GM12878 (cell line): ENCODE data around the gene CRYBA2. TPM values are rescaled to one million over a fixed set of nuclear protein-coding genes. Genes with fewer than 3 reads are reported as not detected.

Experiments used
- ATAC-seq: fragments of 200-7000 bp; cut with Tn5 transposase; 3 replicates; pipeline ENCODE4 v1.9.1; 2020; ENCODE audit warnings: mild to moderate bottlenecking, moderate library complexity
- BruUV-seq: library from RNA; stranded (reverse); fragments of 400-500 nt; replicated peaks from 2 replicates; lab custom pipeline; 2021; lab: Mats Ljungman, UMichigan
- CTCF ChIA-PET: fragments of 300-600 bp; sonication (Branson Sonifier 250); formaldehyde crosslinking; extraction: SDS; loops from one replicate; lab custom pipeline; 2021; ENCODE audit warnings: inconsistent platforms; lab: Yijun Ruan, JAX
- POLR2A ChIA-PET: fragments of 350-600 bp; formaldehyde crosslinking; extraction: SDS; loops from one replicate; lab custom pipeline; 2021; ENCODE audit warnings: inconsistent platforms; lab: Charles Lee
- RAD21 ChIA-PET: fragments of 300-600 bp; sonication (Branson Sonifier 250); formaldehyde crosslinking; loops from one replicate; lab custom pipeline; 2023; ENCODE audit warnings: antibody characterized with exemption; ENCODE audit not compliant: unreplicated experiment; lab: Charles Lee
- SMC1A ChIA-PET: fragments of 300-600 bp; sonication (Branson Sonifier 250); formaldehyde crosslinking; loops from one replicate; lab custom pipeline; 2023; ENCODE audit not compliant: unreplicated experiment, uncharacterized antibody; lab: Charles Lee
- DNase-seq: peaks from one replicate; pipeline ENCODE4 v3.0.0-alpha.2; 2011; ENCODE audit warnings: low read depth, low spot score
- FAIRE-seq: peaks from 3 replicates; lab custom pipeline; 2011; peaks lifted over from hg19 to GRCh38; lab: Jason Lieb, UNC
- H2AFZ ChIP-seq: 2 replicates; pipeline ENCODE4 v1.6.0; 2011; ENCODE audit warnings: low read depth, low read length, control low read depth; ENCODE audit not compliant: control insufficient read depth
- H3K27ac ChIP-seq: 2 replicates; pipeline ENCODE4 v1.5.1; 2011; ENCODE audit warnings: control low read depth; ENCODE audit not compliant: control insufficient read depth, insufficient read depth
- H3K27me3 ChIP-seq, 2 experiments: replicated peaks in 1 of 2; 2 replicates each; pipeline versions ENCODE4 v1.6.0 to v1.6.1; 2011; ENCODE audit warnings: low read length in 1 of 2; ENCODE audit not compliant: control insufficient read depth in 2 of 2, insufficient read depth in 2 of 2
- H3K36me3 ChIP-seq, 2 experiments: 2 replicates each; pipeline ENCODE4 v1.5.1; 2011; ENCODE audit warnings: low read length in 1 of 2; ENCODE audit not compliant: control insufficient read depth in 2 of 2, insufficient read depth in 2 of 2
- H3K4me1 ChIP-seq: 2 replicates; pipeline ENCODE4 v1.6.1; 2011; ENCODE audit warnings: mild to moderate bottlenecking, low read length, moderate library complexity, mixed read lengths; ENCODE audit not compliant: control insufficient read depth, insufficient read depth
- H3K4me2 ChIP-seq: 2 replicates; pipeline ENCODE4 v1.6.0; 2011; ENCODE audit warnings: control low read depth; ENCODE audit not compliant: control insufficient read depth, insufficient read depth
- H3K4me3 ChIP-seq: fragments of 200-600 bp; sonication (generic); 2 replicates; pipeline ENCODE4 v1.5.1; 2016
- H3K79me2 ChIP-seq: 2 replicates; pipeline ENCODE4 v1.6.0; 2011; ENCODE audit warnings: low read length; ENCODE audit not compliant: control insufficient read depth, insufficient read depth
- H3K9ac ChIP-seq: 2 replicates; pipeline ENCODE4 v1.8.0; 2011; ENCODE audit warnings: low read length, control low read depth, mixed read lengths; ENCODE audit not compliant: control insufficient read depth, insufficient read depth
- H3K9me3 ChIP-seq: replicated peaks from 3 replicates; pipeline ENCODE4 v1.5.1; 2011; ENCODE audit warnings: mild to moderate bottlenecking, low read length; ENCODE audit not compliant: control insufficient read depth, insufficient read depth
- H4K20me1 ChIP-seq: 2 replicates; pipeline ENCODE4 v1.6.0; 2011; ENCODE audit not compliant: control insufficient read depth, insufficient read depth
- BCL11A ChIP-seq: IDR thresholded peaks from 2 replicates; pipeline ENCODE4 v1.6.1; 2011; ENCODE audit warnings: low read depth, low read length
- CBX5 ChIP-seq: sonication (generic); IDR thresholded peaks from 2 replicates; pipeline ENCODE4 v1.6.1; 2016; ENCODE audit warnings: low read depth, moderate library complexity, mild to moderate bottlenecking, inconsistent platforms
- FOS ChIP-seq: IDR thresholded peaks from 3 replicates; pipeline ENCODE4 v1.6.1; 2011; ENCODE audit warnings: borderline replicate concordance; ENCODE audit not compliant: insufficient read length; ENCODE audit errors: extremely low read depth
- HDAC6 ChIP-seq: fragments of 200-600 bp; sonication (generic); IDR thresholded peaks from one replicate; pipeline ENCODE4 v1.8.0; 2017; ENCODE audit warnings: antibody characterized with exemption; ENCODE audit not compliant: unreplicated experiment
- IKZF1 ChIP-seq: fragments of 450-650 bp; conservative IDR thresholded peaks from 2 replicates; pipeline ENCODE4 v1.6.1; 2017; ENCODE audit warnings: antibody characterized with exemption, mild to moderate bottlenecking
- LARP7 ChIP-seq: fragments of 450-650 bp; IDR thresholded peaks from 2 replicates; pipeline ENCODE4 v1.6.1; 2017; ENCODE audit warnings: mild to moderate bottlenecking
- MTA2 ChIP-seq: fragments of 450-650 bp; IDR thresholded peaks from 2 replicates; pipeline ENCODE4 v1.6.1; 2016; ENCODE audit warnings: low read depth, mild to moderate bottlenecking, moderate library complexity
- NFXL1 ChIP-seq: fragments of 450-650 bp; IDR thresholded peaks from 2 replicates; pipeline ENCODE4 v1.6.1; 2017; ENCODE audit warnings: antibody characterized with exemption, mild to moderate bottlenecking, borderline replicate concordance
- PRDM15 ChIP-seq: fragments of 450-650 bp; formaldehyde crosslinking; IDR thresholded peaks from 2 replicates; pipeline ENCODE4 v1.4.0; 2020; ENCODE audit warnings: mild to moderate bottlenecking, moderate library complexity
- RAD51 ChIP-seq: fragments of 450-650 bp; IDR thresholded peaks from 2 replicates; pipeline ENCODE4 v1.6.1; 2016; ENCODE audit warnings: moderate library complexity, mild to moderate bottlenecking, inconsistent platforms
- SMAD1 ChIP-seq: fragments of 450-650 bp; IDR thresholded peaks from 2 replicates; pipeline ENCODE4 v1.6.1; 2018; ENCODE audit warnings: mild to moderate bottlenecking, low read depth; ENCODE audit not compliant: partially characterized antibody
- STAT3 ChIP-seq: IDR thresholded peaks from 2 replicates; pipeline ENCODE4 v1.6.1; 2011; ENCODE audit warnings: low read depth, low read length, improper control_type of control experiment
- YBX1 ChIP-seq: fragments of 450-650 bp; IDR thresholded peaks from 2 replicates; pipeline ENCODE4 v1.6.1; 2016; ENCODE audit warnings: antibody characterized with exemption
- ZBTB4 ChIP-seq: fragments of 450-650 bp; formaldehyde crosslinking; IDR thresholded peaks from 2 replicates; pipeline ENCODE4 v1.4.0; 2022; ENCODE audit warnings: mild to moderate bottlenecking, moderate library complexity
- WGBS: methylation state at CpG from one replicate; pipeline ENCODE4 v1.1.6; 2016; ENCODE audit warnings: low lambda C conversion rate; ENCODE audit not compliant: insufficient replicate concordance, insufficient coverage; ENCODE audit errors: missing lambda C conversion rate; 5-methylcytosine and 5-hydroxymethylcytosine counted together
- in situ Hi-C: fragments of 300-500 bp; cut with MboI; formaldehyde crosslinking; loops from 9 replicates; pipeline ENCODE4 v1.14.3; 2018; ENCODE audit warnings: mixed read lengths
- intact Hi-C: fragments of 100-400 bp; cut with micrococcal nuclease; formaldehyde crosslinking; loops from one replicate; pipeline ENCODE4 v1.14.2; 2022; ENCODE audit not compliant: unreplicated experiment
- polyA plus RNA-seq, 11 experiments: library from polyadenylated mRNA; depleted of rRNA in 4 of 11; unstranded in 6 of 11; stranded (reverse) in 5 of 11; fragments of >200 nt; fragmentation: Nextera tagmentation in 4 of 11; fragmentation: Illumina TruSeq in 1 of 11; extraction: Ambion mirVana in 4 of 11; extraction: Trizol in 1 of 11; gene quantifications; 1 replicate in 1 of 11; 2 replicates in 10 of 11; pipeline versions ENCODE4 v1.2.1 to v1.2.3, GENCODE V29; 2011 to 2016; ENCODE audit warnings: inconsistent platforms in 2 of 11, missing spikeins in 2 of 11, low read depth in 1 of 11
- total RNA-seq, 4 experiments: library from RNA; depleted of rRNA in 3 of 4; stranded (reverse); fragments of >200 nt in 3 of 4; fragmentation: Illumina TruSeq in 1 of 4; extraction: Trizol in 1 of 4; gene quantifications; 2 replicates each; pipeline versions ENCODE4 v1.2.1 to v1.2.3, GENCODE V29; 2013 to 2021

The CRYBA2 gene
- total and polyA plus RNA-seq, 10 of the 15 experiments (the other 5 are each of a cell fraction or from before 2014, with no cell fraction given), result not detected

- TF ChIP-seq SMAD1, result no peak
Observed at GRCh38 chr2:218979846-218980734, 13.1 kb downstream of the CRYBA2 start (continued).

GRCh38 chr2:218975060-218975777, 18.0 kb downstream of the CRYBA2 start:
- no peak overlapping the region for H3K9ac ChIP-seq
- no TSS peak for BruUV-seq
- ATAC-seq, result no peak
- SMC1A ChIA-PET, result interaction anchor here (0.8 to 2.1 kb wide), 4 partner anchors 17 to 179 kb away, joined by 3 to 5 read pairs (median 3); no protein-coding TSS in a partner anchor
- H3K9me3 ChIP-seq, result no peaks in the 10 kb centered on the region
- 21% methylated on average over 3 of the region's 4 CpGs for WGBS
- H3K27me3 ChIP-seq, result no peaks in the 10 kb centered on the region; a peak in 3 of 4 replicates
- no peak overlapping the region for H3K4me2 ChIP-seq
- POLR2A ChIA-PET, result no interaction called here
- no peak overlapping the region for H3K27ac ChIP-seq
- RAD21 ChIA-PET, result interaction anchor here (0.8 to 2.1 kb wide), 2 partner anchors 77 to 78 kb away, joined by 3 to 7 read pairs; no protein-coding TSS in a partner anchor
- H3K4me1 ChIP-seq, result no peaks in the 10 kb centered on the region; the same call in 1 of the 2 replicates
- in situ Hi-C loops, result no loop called here
- FAIRE-seq, result no peak
- CTCF ChIA-PET, result interaction anchor here (0.7 to 5.4 kb wide), 6 partner anchors 21 to 129 kb away, joined by 3 to 43 read pairs (median 4); no protein-coding TSS in a partner anchor
- H2AFZ ChIP-seq, result no peak overlapping the region
- H3K4me3 ChIP-seq, result no peak overlapping the region
- no peak for DNase-seq
- no peaks in the 10 kb centered on the region for H3K79me2 ChIP-seq
- intact Hi-C loops, result no loop called here
- H4K20me1 ChIP-seq, result no peaks in the 10 kb centered on the region; the same call in 1 of the 2 replicates
- no peaks in the 10 kb centered on the region for H3K36me3 ChIP-seq
- TF ChIP-seq LARP7 (no peak), PRDM15 (CRISPR knock-in tag) (no peak), ZBTB4 (CRISPR knock-in tag) (no peak), RAD51 (no peak), MTA2 (no peak), STAT3 (no peak), NFXL1 (no peak), HDAC6 (no peak), CBX5 (no peak), FOS (no peak), IKZF1 (no peak), YBX1 (no peak), BCL11A (no peak)
